ENCODE measurements around the gene KIFC3.

DNA sequence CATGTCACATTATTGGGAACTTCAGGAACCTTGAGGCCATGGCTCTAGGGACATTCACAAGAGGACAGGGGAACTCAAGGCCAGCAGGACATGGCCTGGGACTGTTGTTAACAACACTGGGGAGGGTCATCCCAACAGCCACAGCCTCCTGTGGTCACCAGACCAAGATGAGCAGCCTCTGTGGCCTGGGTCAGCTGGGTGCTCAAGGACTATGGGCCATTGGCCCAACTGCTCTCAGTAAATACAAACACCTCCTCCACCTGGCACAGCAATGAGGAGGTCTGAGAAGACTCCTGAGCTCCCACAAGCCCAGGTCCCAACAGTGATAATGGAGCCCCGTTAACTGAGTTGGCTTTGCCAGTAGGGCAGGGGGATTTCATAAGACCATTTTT lies 20.9 kb downstream of the KIFC3 start:
- TF ChIP-seq, protein P1, sequence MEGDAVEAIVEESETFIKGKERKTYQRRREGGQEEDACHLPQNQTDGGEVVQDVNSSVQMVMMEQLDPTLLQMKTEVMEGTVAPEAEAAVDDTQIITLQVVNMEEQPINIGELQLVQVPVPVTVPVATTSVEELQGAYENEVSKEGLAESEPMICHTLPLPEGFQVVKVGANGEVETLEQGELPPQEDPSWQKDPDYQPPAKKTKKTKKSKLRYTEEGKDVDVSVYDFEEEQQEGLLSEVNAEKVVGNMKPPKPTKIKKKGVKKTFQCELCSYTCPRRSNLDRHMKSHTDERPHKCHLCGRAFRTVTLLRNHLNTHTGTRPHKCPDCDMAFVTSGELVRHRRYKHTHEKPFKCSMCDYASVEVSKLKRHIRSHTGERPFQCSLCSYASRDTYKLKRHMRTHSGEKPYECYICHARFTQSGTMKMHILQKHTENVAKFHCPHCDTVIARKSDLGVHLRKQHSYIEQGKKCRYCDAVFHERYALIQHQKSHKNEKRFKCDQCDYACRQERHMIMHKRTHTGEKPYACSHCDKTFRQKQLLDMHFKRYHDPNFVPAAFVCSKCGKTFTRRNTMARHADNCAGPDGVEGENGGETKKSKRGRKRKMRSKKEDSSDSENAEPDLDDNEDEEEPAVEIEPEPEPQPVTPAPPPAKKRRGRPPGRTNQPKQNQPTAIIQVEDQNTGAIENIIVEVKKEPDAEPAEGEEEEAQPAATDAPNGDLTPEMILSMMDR (IDR thresholded peaks at IDR 0.05), result no peak
- TF ChIP-seq POLR2A (IDR thresholded peaks at IDR 0.05), result no peak

Data from uterus (tissue), 2 donors.